GM21381 (cell line): Measurements from ENCODE around the gene RAPGEF4.
"Not testable (repeated sequence)": the region's sequence is repeated elsewhere in the genome, so short reads cannot be mapped to it uniquely, and the experiment has no call there.

Experiments used
- ATAC-seq: cut with Tn5 transposase; IDR thresholded peaks from one replicate; pipeline ENCODE4 v1.9.1; 2021; ENCODE audit warnings: mild to moderate bottlenecking, moderate library complexity; ENCODE audit not compliant: unreplicated experiment

The RAPGEF4 gene

GRCh38 chr2:172770887-172771286, 35.2 kb downstream of the RAPGEF4 start:
- no peak for ATAC-seq

- ATAC-seq: no peak
Measured at GRCh38 chr2:172772633-172773032, 37.0 kb downstream of the RAPGEF4 start.

- no peak for ATAC-seq
Measured at GRCh38 chr2:172774302-172774701, 38.7 kb downstream of the RAPGEF4 start.

- no peak for ATAC-seq
Measured at GRCh38 chr2:172775319-172775718, 39.7 kb downstream of the RAPGEF4 start.

- ATAC-seq: no peak
Measured at GRCh38 chr2:172777431-172777830, 41.8 kb downstream of the RAPGEF4 start.

GRCh38 chr2:172782506-172783164, 47.0 kb downstream of the RAPGEF4 start:
- ATAC-seq: no peak

- no peak for ATAC-seq
Measured at GRCh38 chr2:172783165-172783898, 47.7 kb downstream of the RAPGEF4 start.

- no peak for ATAC-seq
Measured at GRCh38 chr2:172788871-172789270, 53.2 kb downstream of the RAPGEF4 start.

GRCh38 chr2:172790404-172790803, 54.8 kb downstream of the RAPGEF4 start:
- no peak for ATAC-seq

GRCh38 chr2:172791953-172792352, 56.3 kb downstream of the RAPGEF4 start:
- no peak for ATAC-seq

- no peak for ATAC-seq
Measured at GRCh38 chr2:172792711-172793110, 57.1 kb downstream of the RAPGEF4 start.

- ATAC-seq: not testable (repeated sequence)
Measured at GRCh38 chr2:172803308-172803707, 67.7 kb downstream of the RAPGEF4 start.

GRCh38 chr2:172804423-172804822, 68.8 kb downstream of the RAPGEF4 start:
- no peak for ATAC-seq

GRCh38 chr2:172806493-172806892, 70.8 kb downstream of the RAPGEF4 start:
- no peak for ATAC-seq

GRCh38 chr2:172806996-172807395, 71.4 kb downstream of the RAPGEF4 start:
- ATAC-seq: no peak

- ATAC-seq: no peak
Measured at GRCh38 chr2:172808156-172808555, 72.5 kb downstream of the RAPGEF4 start.

GRCh38 chr2:172811027-172811426, 75.4 kb downstream of the RAPGEF4 start:
- ATAC-seq: no peak

GRCh38 chr2:172812158-172812744, 76.6 kb downstream of the RAPGEF4 start:
- no peak for ATAC-seq

GRCh38 chr2:172813314-172813888, 77.8 kb downstream of the RAPGEF4 start:
- ATAC-seq: no peak

- no peak for ATAC-seq
Measured at GRCh38 chr2:172817411-172817810, 81.8 kb downstream of the RAPGEF4 start.

GRCh38 chr2:172819943-172820342, 84.3 kb downstream of the RAPGEF4 start:
- ATAC-seq: no peak
